Measurements from ENCODE around the gene SND1.

DNA sequence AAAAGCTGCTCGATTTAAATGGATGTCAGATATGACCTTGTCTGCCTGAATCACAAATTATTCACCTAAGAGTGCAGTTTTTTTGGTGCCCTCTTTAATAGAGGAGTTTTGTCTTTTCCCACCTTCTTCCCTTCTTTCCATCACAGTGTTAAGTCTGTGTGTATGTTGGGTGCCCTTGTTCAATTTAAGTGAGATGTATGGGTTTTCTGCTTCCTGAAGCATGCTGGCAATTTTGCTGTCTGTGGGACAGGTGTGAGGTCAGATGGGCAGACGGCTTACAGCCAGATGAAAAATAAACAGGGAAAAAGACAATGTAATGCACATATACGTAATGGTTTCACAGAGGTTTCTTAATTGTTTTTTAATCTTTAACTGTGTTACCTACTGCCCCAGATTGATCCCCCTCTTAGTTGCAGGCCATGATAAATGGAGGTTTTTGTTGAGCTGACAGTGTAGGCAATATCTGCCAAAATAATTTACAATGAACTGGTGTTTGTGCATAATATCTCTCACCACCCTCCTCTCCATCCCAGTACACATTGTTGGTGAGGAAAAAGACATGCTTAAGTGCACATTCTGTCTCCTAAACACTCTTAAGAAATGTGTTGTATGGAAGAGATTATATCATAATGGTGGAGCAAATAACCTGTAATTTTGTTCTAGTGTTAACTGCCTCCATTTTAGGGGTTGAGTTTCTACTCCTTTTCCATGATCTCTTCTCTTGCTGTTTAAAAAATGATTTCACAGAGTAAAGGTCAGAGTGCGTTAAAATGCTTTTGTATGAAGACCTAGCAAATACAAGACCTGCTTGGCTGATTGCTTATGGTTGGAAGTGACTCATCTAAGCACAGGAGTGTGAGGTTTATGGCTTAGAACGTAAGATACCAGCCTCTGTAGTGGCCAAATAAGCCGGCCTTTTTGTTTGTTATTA lies 255.4 kb downstream of the SND1 start:
- TF ChIP-seq BACH2 (CRISPR knock-in tag; IDR thresholded peaks at IDR 0.05; ENCODE audit: borderline replicate concordance) (no peak), ZFP3 (CRISPR knock-in tag; IDR thresholded peaks at IDR 0.05) (no peak), ARNTL (CRISPR knock-in tag; IDR thresholded peaks at IDR 0.05; ENCODE audit: borderline replicate concordance, low read depth) (no peak), ZNF70 (CRISPR knock-in tag; IDR thresholded peaks at IDR 0.05) (no peak), OSR1 (CRISPR knock-in tag; IDR thresholded peaks at IDR 0.05) (no peak), PPARA (CRISPR knock-in tag; IDR thresholded peaks at IDR 0.05; ENCODE audit: borderline replicate concordance) (no peak), TCF4 (CRISPR knock-in tag; IDR thresholded peaks at IDR 0.05; ENCODE audit: borderline replicate concordance) (no peak), ZNF8 (CRISPR knock-in tag; IDR thresholded peaks at IDR 0.05) (no peak)
- TF ChIP-seq, protein P1, sequence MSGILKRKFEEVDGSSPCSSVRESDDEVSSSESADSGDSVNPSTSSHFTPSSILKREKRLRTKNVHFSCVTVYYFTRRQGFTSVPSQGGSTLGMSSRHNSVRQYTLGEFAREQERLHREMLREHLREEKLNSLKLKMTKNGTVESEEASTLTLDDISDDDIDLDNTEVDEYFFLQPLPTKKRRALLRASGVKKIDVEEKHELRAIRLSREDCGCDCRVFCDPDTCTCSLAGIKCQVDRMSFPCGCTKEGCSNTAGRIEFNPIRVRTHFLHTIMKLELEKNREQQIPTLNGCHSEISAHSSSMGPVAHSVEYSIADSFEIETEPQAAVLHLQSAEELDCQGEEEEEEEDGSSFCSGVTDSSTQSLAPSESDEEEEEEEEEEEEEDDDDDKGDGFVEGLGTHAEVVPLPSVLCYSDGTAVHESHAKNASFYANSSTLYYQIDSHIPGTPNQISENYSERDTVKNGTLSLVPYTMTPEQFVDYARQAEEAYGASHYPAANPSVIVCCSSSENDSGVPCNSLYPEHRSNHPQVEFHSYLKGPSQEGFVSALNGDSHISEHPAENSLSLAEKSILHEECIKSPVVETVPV (CRISPR knock-in tag; IDR thresholded peaks at IDR 0.05), result no peak
